Calu3 (cell line): ENCODE results near the gene CYB561D2. TPM values are rescaled to one million over a fixed set of nuclear protein-coding genes. Genes with fewer than 3 reads are reported as not detected.

ENCODE experiments used
- Bru-seq: library from RNA; stranded (reverse); fragments of 400-500 nt; gene quantifications from one replicate; lab custom pipeline; 2021; lab: Mats Ljungman, UMichigan
- BruChase-seq, 2 experiments: library from RNA; stranded (reverse); fragments of 400-500 nt; gene quantifications; one replicate each; lab custom pipeline; 2021; lab: Mats Ljungman, UMichigan
- BruUV-seq: library from RNA; stranded (reverse); fragments of 400-500 nt; replicated peaks from 2 replicates; lab custom pipeline; 2021; lab: Mats Ljungman, UMichigan
- CTCF ChIA-PET: fragments of 300-600 bp; sonication (Branson Sonifier 250); formaldehyde crosslinking; loops from one replicate; lab custom pipeline; 2022; ENCODE audit warnings: antibody characterized with exemption; lab: Charles Lee
- DNase-seq: peaks from one replicate; pipeline ENCODE4 v3.0.0; 2022
- H3K27ac Mint-ChIP-seq: one replicate; pipeline ENCODE4 v1.8.0; 2022; ENCODE audit warnings: mixed read lengths; ENCODE audit not compliant: unreplicated experiment
- H3K27me3 Mint-ChIP-seq: one replicate; pipeline ENCODE4 v1.8.0; 2022; ENCODE audit warnings: mixed read lengths; ENCODE audit not compliant: unreplicated experiment
- H3K36me3 Mint-ChIP-seq: one replicate; pipeline ENCODE4 v1.8.0; 2022; ENCODE audit warnings: mild to moderate bottlenecking, moderate library complexity, mixed read lengths; ENCODE audit not compliant: insufficient read depth, unreplicated experiment
- H3K4me1 Mint-ChIP-seq: one replicate; pipeline ENCODE4 v1.8.0; 2022; ENCODE audit warnings: mild to moderate bottlenecking, low read depth, mixed read lengths; ENCODE audit not compliant: unreplicated experiment
- H3K4me3 Mint-ChIP-seq: one replicate; pipeline ENCODE4 v1.8.0; 2022; ENCODE audit warnings: mild to moderate bottlenecking, low read depth, moderate library complexity, mixed read lengths; ENCODE audit not compliant: unreplicated experiment
- H3K9me3 Mint-ChIP-seq: one replicate; pipeline ENCODE4 v1.8.0; 2022; ENCODE audit warnings: low read depth, mixed read lengths; ENCODE audit not compliant: unreplicated experiment
- intact Hi-C: fragments of 100-400 bp; cut with micrococcal nuclease; formaldehyde crosslinking; loops from one replicate; pipeline ENCODE4 v1.10.0; 2022; ENCODE audit not compliant: unreplicated experiment
- long read RNA-seq: library from polyadenylated mRNA; stranded (forward); transcript quantifications from one replicate; pipeline ENCODE4 v2.0.0, GENCODE V29; 2022
- total RNA-seq: library from RNA; stranded (reverse); gene quantifications from 2 replicates; pipeline ENCODE4 v1.2.3, GENCODE V29; 2022
- TF ChIP-seq, protein P1 (sequence below): fragments of 200-600 bp; IDR thresholded peaks from one replicate; pipeline ENCODE4 v1.8.0; 2022; ENCODE audit warnings: antibody characterized with exemption; ENCODE audit not compliant: unreplicated experiment

The CYB561D2 gene, protein sequence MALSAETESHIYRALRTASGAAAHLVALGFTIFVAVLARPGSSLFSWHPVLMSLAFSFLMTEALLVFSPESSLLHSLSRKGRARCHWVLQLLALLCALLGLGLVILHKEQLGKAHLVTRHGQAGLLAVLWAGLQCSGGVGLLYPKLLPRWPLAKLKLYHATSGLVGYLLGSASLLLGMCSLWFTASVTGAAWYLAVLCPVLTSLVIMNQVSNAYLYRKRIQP
- total RNA-seq (19.4 and 19.7 TPM in 2 replicates), Bru-seq, nascent RNA (percentile 49 among the genes with signal in this experiment), BruChase-seq, experiment 1, labeled RNA remaining after a 6-hour chase (percentile 66 among the genes with signal in this experiment), BruChase-seq, experiment 2, labeled RNA remaining after a 2-hour chase (percentile 65 among the genes with signal in this experiment)
- long read RNA-seq, transcript CYB561D2-202 (3 exons, 1,533 nt) = minor isoform, 8 of 67 reads
- long read RNA-seq, transcript CYB561D2-205 (4 exons, 1,319 nt) = major isoform, 27 of 67 reads
- long read RNA-seq, transcript CYB561D2-201 (4 exons, 1,225 nt) = minor isoform, 16 of 67 reads
- long read RNA-seq, partial matches to known transcripts = 1 of 67 reads
- long read RNA-seq, other reads (novel, unspliced or antisense) = 12 of 67 reads

DNA sequence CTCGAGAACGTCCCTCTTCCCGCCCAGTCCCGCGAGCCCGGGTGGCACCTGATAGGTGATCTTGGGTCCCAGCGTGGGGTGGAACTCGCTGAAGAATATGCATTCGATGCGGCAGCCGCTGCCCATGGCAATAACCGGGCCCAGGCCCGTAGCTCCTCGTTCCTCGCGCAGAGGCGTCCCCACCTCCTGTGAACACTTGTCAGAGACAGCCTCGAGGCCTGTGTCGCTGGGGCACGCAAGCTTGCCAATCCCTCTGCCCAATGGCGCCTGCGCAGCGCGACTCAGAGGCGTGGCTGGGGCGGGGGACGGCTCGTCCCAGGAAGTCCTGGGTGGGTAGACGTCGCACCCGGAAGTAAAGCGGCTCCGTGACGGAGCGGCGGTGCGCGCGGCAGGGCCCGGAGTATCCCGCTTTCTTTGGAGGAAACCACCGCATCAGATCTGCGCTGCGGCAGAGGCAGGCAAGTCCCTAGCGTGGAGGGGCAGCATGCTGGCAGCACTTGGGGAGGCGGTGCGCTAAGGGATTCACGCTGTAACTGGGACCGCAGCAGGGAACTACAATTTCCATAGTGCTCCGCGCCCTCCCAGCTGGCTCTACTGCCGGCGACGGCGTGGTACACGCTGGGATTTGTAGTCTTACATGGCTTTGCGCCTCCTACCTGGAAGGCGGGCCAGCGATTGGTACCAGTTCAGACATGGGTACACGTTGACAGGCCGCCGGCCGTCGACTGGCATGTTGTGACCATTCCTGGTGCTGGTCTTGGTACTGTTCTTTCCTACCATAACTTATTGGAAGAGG, at the start of gene CYB561D2, which contains the start of gene NPRL2:
TSS of gene CYB561D2 (plus strand) at position 336 of the 796 bp plus-strand sequence. CDS start 572 bp downstream, outside the sequence.
TSS of gene NPRL2 (minus strand) at position 249 of the 796 bp plus-strand sequence. CDS start at position 126, 123 bp downstream.
- H3K36me3 Mint-ChIP-seq = peaks cover 28% of the 10 kb centered on the region
- peaks cover 16% of the 10 kb centered on the region for H3K4me1 Mint-ChIP-seq
- TF ChIP-seq, protein P1, sequence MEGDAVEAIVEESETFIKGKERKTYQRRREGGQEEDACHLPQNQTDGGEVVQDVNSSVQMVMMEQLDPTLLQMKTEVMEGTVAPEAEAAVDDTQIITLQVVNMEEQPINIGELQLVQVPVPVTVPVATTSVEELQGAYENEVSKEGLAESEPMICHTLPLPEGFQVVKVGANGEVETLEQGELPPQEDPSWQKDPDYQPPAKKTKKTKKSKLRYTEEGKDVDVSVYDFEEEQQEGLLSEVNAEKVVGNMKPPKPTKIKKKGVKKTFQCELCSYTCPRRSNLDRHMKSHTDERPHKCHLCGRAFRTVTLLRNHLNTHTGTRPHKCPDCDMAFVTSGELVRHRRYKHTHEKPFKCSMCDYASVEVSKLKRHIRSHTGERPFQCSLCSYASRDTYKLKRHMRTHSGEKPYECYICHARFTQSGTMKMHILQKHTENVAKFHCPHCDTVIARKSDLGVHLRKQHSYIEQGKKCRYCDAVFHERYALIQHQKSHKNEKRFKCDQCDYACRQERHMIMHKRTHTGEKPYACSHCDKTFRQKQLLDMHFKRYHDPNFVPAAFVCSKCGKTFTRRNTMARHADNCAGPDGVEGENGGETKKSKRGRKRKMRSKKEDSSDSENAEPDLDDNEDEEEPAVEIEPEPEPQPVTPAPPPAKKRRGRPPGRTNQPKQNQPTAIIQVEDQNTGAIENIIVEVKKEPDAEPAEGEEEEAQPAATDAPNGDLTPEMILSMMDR = no peak
- peak within 1 kb of the TSS; percentile 13 for H3K27ac Mint-ChIP-seq
- TSS peak; percentile 59 for BruUV-seq
- H3K27me3 Mint-ChIP-seq = no peaks in the 10 kb centered on the region
- H3K4me3 Mint-ChIP-seq = peak within 1 kb of the TSS; percentile 84
- CTCF ChIA-PET = interaction anchor here (1.1 to 2.8 kb wide), 4 partner anchors 13 to 192 kb away, joined by 3 to 15 read pairs (median 5); no protein-coding TSS in a partner anchor
- H3K9me3 Mint-ChIP-seq = no peaks in the 10 kb centered on the region
- DNase-seq = peak; percentile 95
- intact Hi-C loops = no loop called here

DNA sequence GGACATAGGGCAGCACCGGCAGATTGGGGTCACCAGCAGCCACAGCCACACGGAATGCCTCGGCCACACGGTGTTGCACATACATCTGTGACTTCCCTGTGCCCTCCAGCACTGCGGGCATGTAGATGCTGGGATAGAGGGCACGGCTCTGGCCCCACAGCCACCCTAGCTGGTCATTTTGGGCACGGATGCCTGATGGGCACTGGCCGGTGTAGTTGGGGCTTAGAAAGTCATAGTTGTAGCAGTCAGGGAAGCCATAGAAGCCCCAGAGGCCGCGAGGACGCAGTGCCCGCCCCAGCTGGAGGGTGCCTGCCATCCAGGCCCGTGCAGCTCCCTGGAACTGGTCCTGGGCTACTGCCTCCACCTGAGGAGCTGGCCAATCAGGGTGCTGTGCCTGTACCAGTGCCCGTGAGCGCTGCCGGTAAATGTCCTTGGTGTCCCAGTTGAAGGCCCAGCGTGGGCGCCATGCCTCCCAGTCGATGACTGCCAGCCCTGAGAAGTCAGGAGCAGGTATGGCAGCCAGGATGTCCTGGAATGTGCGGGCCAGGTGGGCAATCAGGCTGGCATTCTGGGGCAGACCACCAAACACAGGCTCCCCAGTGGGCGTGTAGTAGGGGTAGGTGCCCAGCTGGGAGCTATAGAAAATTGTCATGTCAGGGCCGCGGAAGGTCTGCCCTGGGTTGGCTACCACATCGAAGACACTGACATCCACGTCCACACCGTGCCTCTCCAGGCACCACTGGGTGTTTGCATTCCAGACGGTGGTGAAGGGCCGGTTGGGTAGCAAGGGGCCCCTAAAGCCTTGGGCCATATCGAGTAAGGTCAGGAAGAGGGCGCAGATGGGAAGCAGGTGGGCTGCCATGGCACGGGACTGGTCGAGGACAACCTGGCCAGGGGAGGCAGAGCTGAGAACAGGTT, 48.3 kb upstream of the CYB561D2 start:
- intact Hi-C loops = no loop called here
- CTCF ChIA-PET = interaction anchor here (0.8 to 1.2 kb wide), 2 partner anchors 15 to 22 kb away, joined by 3 to 7 read pairs; no protein-coding TSS in a partner anchor
- peaks cover 28% of the 10 kb centered on the region for H3K36me3 Mint-ChIP-seq
- TF ChIP-seq, protein P1 = no peak
- H3K9me3 Mint-ChIP-seq = no peaks in the 10 kb centered on the region
- H3K4me1 Mint-ChIP-seq = peaks cover 24% of the 10 kb centered on the region
- no peak overlapping the region for H3K4me3 Mint-ChIP-seq
- BruUV-seq = no TSS peak
- DNase-seq = no peak
- no peaks in the 10 kb centered on the region for H3K27me3 Mint-ChIP-seq
- no peak overlapping the region for H3K27ac Mint-ChIP-seq

DNA sequence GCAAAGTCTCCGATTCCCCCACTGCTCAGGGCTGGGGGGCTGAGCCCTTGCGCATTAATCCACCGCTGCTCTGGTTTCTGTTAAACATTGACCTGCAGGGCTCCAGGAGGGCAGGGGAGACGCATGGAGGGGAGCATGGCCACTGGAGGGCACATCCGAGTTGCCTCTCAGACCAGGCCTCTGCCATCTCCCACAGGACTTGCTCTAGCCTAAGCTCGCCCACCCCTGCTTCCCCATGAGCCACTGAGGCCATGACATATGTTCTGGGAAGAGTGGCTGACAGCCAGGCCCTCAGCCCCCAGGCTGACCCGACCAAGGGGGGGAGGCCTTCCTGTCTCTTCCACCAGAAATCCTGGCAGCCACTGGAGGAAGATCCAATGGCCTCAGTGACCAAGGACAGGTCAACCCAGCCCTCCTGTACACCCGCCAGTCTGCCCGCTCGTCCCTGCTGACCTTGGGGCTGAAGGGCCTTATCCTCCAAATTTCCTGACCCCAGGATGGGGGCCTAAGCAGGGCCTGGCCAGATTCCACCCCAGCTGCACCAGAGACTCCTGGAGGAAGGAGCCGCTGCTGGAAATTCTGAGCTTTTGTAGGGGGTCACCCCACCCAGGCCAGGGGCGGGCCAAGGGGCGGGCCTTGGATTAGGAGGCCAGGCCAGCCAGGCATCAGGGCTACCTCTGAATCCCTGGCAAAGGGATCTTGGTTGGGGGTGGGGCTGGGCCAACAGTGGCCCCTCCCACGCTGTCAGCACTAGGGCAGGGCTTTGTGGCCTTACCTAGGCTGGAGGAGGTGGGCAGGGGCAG, 47.4 kb upstream of the CYB561D2 start, which contains the start of gene HYAL1:
TSS of gene HYAL1 (minus strand) at position 562 of the 803 bp plus-strand sequence. CDS start 618 bp downstream, outside the sequence.
- no TSS peak for BruUV-seq
- Mint-ChIP-seq H3K4me1 (peaks cover 20% of the 10 kb centered on the region), H3K27ac (no peak within 1 kb of the TSS), H3K9me3 (no peaks in the 10 kb centered on the region), H3K4me3 (no peak within 1 kb of the TSS), H3K36me3 (peaks cover 25% of the 10 kb centered on the region), H3K27me3 (no peaks in the 10 kb centered on the region)
- TF ChIP-seq, protein P1 = no peak
- CTCF ChIA-PET = interaction anchor here (0.8 to 1.2 kb wide), 2 partner anchors 14 to 21 kb away, joined by 3 to 7 read pairs; no protein-coding TSS in a partner anchor
- intact Hi-C loops = no loop called here
- DNase-seq = peak; percentile 29
